K562 (cell line): ENCODE measurements around the gene PDCD10. TPM values are rescaled to one million over a fixed set of nuclear protein-coding genes. Genes with fewer than 3 reads are reported as not detected.

Source experiments
- CCAR2 ChIP-seq: fragments of 200-400 bp; formaldehyde crosslinking; IDR thresholded peaks from 2 replicates; pipeline ENCODE4 v1.6.1; 2017; ENCODE audit warnings: mild to moderate bottlenecking, low read depth, low read length
- L3MBTL2 ChIP-seq: fragments of 450-650 bp; IDR thresholded peaks from 2 replicates; pipeline ENCODE4 v1.6.1; 2016; ENCODE audit warnings: mild to moderate bottlenecking, moderate library complexity
- MED1 ChIP-seq: sonication (generic); formaldehyde crosslinking; IDR thresholded peaks from 2 replicates; pipeline ENCODE4 v1.8.1; 2023; ENCODE audit warnings: missing genetic modification reagents, borderline replicate concordance
- PHF8 ChIP-seq: fragments of 200-600 bp; sonication (generic); IDR thresholded peaks from 2 replicates; pipeline ENCODE4 v1.6.1; 2012; ENCODE audit warnings: mixed run types, mild to moderate bottlenecking, inconsistent platforms, low read length, moderate library complexity, borderline replicate concordance
- PML ChIP-seq: IDR thresholded peaks from 2 replicates; pipeline ENCODE4 v1.6.1; 2012; ENCODE audit warnings: low read length, inconsistent platforms
- POLR2AphosphoS2 ChIP-seq: IDR thresholded peaks from 2 replicates; pipeline ENCODE4 v1.6.1; 2012; ENCODE audit warnings: low read length, improper control_type of control experiment
- ZMIZ1 ChIP-seq, 2 experiments: fragments of 150-350 bp in 1 of 2; IDR thresholded peaks; 2 replicates each; pipeline ENCODE4 v1.6.1; 2012 to 2016; ENCODE audit warnings: low read depth in 2 of 2, low read length in 2 of 2, mild to moderate bottlenecking in 1 of 2, moderate library complexity in 1 of 2
- ZNF212 ChIP-seq: fragments of 450-650 bp; formaldehyde crosslinking; IDR thresholded peaks from 2 replicates; pipeline ENCODE4 v1.4.0; 2020; ENCODE audit warnings: mild to moderate bottlenecking
- ZNF668 ChIP-seq: fragments of 250-450 bp; sonication (Bioruptor Pico); IDR thresholded peaks from 2 replicates; pipeline ENCODE4 v1.8.0; 2022; ENCODE audit warnings: mild to moderate bottlenecking, inconsistent platforms
- polyA plus RNA-seq, 8 experiments: library from polyadenylated mRNA; depleted of rRNA in 4 of 8; stranded (reverse) in 5 of 8; unstranded in 3 of 8; fragments of >200 nt; fragmentation: Nextera tagmentation in 2 of 8; fragmentation: Illumina TruSeq in 1 of 8; extraction: Ambion mirVana in 2 of 8; extraction: Trizol in 1 of 8; gene quantifications; 2 replicates each; pipeline versions ENCODE4 v1.2.1 to v1.2.3, GENCODE V29; 2011 to 2014; ENCODE audit warnings: inconsistent platforms in 1 of 8, missing spikeins in 1 of 8
- total RNA-seq, 7 experiments: library from RNA; depleted of rRNA in 6 of 7; stranded (reverse); fragments of >200 nt in 6 of 7; fragmentation: Illumina TruSeq in 2 of 7; extraction: Trizol in 2 of 7; gene quantifications; 2 replicates each; pipeline versions ENCODE4 v1.2.1 to v1.2.3, GENCODE V29; 2011 to 2021; ENCODE audit warnings: low replicate concordance in 1 of 7

Gene PDCD10
- total and polyA plus RNA-seq, 9 of the 15 experiments (the other 6 are each of a cell fraction or from before 2014, with no cell fraction given) = 121 to 476 (median 232) TPM

GRCh38 chr3:167734498-167735232 is at the start of gene PDCD10 (continued):
- TF ChIP-seq PML (peak; percentile 44; the same call in 1 of the 2 replicates), ZNF212 (no peak), L3MBTL2 (peak; percentile 57), ZNF668 (CRISPR knock-in tag) (no peak), PHF8 (peak; percentile 77; the same call in 1 of the 2 replicates), MED1 (no peak), POLR2AphosphoS2 (0 out of 2 replicates have a peak, but pooled peaks have one; percentile 0), CCAR2 (no peak), ZMIZ1 (IDR thresholded peaks at IDR 0.05; ENCODE audit: low read depth in 2 of 2, low read length in 2 of 2) (no peak)
